Measurements from ENCODE around the gene MRPS27. TPM values are rescaled to one million over a fixed set of nuclear protein-coding genes. Genes with fewer than 3 reads are reported as not detected.

MRPS27 gene
- total and polyA plus RNA-seq, 2 of the 13 experiments (the other 11 are each of a cell fraction or from before 2014, with no cell fraction given), result 71.8 to 115 TPM

DNA sequence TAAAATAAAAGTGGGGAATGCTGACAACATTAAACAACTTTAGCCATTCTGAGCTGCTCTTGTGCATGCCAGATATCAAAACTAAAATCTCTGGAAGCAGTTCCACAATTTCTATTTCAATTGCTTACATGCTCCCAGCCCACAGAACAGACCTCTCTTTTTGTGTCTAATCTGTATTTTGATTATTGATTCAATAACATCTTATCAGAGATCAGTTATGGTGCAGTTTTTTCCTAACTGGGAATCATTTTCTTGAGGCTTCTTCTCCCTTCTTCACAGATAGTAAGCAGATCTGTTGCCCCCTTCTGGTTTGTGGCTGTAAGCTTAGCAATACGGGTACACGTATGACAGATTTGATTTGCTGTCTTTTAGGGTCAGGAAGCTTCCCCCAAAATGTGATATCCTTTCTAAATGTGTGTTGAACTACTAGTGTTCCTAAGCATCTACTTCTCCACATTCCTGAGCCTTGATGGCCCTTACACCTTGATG is 39.4 kb downstream of the MRPS27 start:
- Histone ChIP-seq H3K4me3 (replicated peaks in 1 of 3; ENCODE audit: insufficient read depth in 1 of 3, low read depth in 2 of 3, low read length in 3 of 3) (no peak overlapping the region), H3K4me1 (ENCODE audit: insufficient read depth, low read length) (peaks cover 35% of the 10 kb centered on the region), H3K27me3 (ENCODE audit: control insufficient read depth in 1 of 2, insufficient read depth in 2 of 2, low read length in 2 of 2) (no peaks in the 10 kb centered on the region), H3K9me3 (ENCODE audit: low read length) (no peaks in the 10 kb centered on the region), H3K4me2 (ENCODE audit: low read depth, low read length) (no peak overlapping the region), H4K20me1 (ENCODE audit: insufficient read depth, low read length) (no peaks in the 10 kb centered on the region), H2AFZ (ENCODE audit: low read length) (no peak overlapping the region), H3K9ac (ENCODE audit: insufficient read depth, low read depth, low read length) (no peak overlapping the region), H3K27ac (ENCODE audit: extremely low read length, insufficient read depth, low read length) (no peak overlapping the region), H3K79me2 (ENCODE audit: insufficient read depth, low read length) (peaks cover 8% of the 10 kb centered on the region), H3K36me3 (replicated peaks in 1 of 2; ENCODE audit: control insufficient read depth in 1 of 2, insufficient read depth in 2 of 2, low read length in 2 of 2) (peaks cover 2 to 16% of the 10 kb centered on the region in 2 experiments)
- WGBS (ENCODE audit: low lambda C conversion rate), result 93% methylated on average over 2 of the region's 2 CpGs
- CTCF ChIA-PET (ENCODE audit: low intra/inter-chr PET ratio, low total read pairs), result no interaction called here
- DNase-seq (ENCODE audit: low spot score) (no peak), FAIRE-seq (no peak), ATAC-seq (peak; percentile 38; the same call in 1 of the 3 replicates)
- POLR2A ChIA-PET, result interaction anchor here (0.7 kb wide), 1 partner anchor 27 kb away, joined by 5 read pairs; no protein-coding TSS in a partner anchor
- no peak for TF ChIP-seq POLR2A (IDR thresholded peaks at IDR 0.05; ENCODE audit: insufficient read depth in 1 of 2, low read depth in 2 of 2, low read length in 2 of 2)
- TF ChIP-seq, protein P1, sequence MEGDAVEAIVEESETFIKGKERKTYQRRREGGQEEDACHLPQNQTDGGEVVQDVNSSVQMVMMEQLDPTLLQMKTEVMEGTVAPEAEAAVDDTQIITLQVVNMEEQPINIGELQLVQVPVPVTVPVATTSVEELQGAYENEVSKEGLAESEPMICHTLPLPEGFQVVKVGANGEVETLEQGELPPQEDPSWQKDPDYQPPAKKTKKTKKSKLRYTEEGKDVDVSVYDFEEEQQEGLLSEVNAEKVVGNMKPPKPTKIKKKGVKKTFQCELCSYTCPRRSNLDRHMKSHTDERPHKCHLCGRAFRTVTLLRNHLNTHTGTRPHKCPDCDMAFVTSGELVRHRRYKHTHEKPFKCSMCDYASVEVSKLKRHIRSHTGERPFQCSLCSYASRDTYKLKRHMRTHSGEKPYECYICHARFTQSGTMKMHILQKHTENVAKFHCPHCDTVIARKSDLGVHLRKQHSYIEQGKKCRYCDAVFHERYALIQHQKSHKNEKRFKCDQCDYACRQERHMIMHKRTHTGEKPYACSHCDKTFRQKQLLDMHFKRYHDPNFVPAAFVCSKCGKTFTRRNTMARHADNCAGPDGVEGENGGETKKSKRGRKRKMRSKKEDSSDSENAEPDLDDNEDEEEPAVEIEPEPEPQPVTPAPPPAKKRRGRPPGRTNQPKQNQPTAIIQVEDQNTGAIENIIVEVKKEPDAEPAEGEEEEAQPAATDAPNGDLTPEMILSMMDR (CRISPR knock-in tag; IDR thresholded peaks at IDR 0.05), result peak; percentile 37; the same call in 1 of the 2 replicates
- no peak for TF ChIP-seq RBFOX2 (IDR thresholded peaks at IDR 0.05; ENCODE audit: low read depth, low read length)
- in situ Hi-C loops (cut with HindIII; ENCODE audit: extremely low pct_ligation_motif_present, low pct_unique_long_range_greater_than_20kb), result no loop called here
- BruUV-seq (replicated peaks), result no TSS peak
- intact Hi-C loops (cut with micrococcal nuclease; ENCODE audit: unreplicated experiment), result no loop called here

DNA sequence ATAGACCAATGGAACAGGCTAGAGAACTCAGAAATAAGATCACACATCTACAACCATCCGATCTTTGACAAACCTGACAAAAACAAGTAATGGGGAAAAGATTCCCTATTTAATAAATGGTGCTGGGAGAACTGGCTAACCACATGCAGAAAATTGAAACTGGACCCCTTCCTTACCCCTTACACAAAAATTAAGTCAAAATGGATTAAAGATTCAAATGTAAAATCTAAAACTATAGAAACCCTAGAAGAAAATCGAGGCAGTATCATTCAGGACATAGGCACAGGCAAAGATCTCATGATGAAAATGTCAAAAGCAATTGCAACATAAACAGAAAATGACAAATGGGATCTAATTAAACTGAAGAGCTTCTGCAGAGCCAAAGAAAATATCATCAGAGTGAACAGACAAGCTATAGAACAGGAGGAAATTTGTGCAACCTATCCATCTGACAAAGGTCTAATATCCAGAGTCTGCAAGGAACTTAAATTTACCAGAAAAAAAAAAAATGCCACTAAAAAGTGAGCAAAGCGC is 43.8 kb downstream of the MRPS27 start:
- H4K20me1 ChIP-seq (ENCODE audit: insufficient read depth, low read length), result no peaks in the 10 kb centered on the region
- no peak overlapping the region for H3K27ac ChIP-seq (ENCODE audit: extremely low read length, insufficient read depth, low read length)
- H3K4me1 ChIP-seq (ENCODE audit: insufficient read depth, low read length), result peaks cover under 1% of the 10 kb centered on the region; the same call in 1 of the 2 replicates
- peaks cover 18% of the 10 kb centered on the region for H3K79me2 ChIP-seq (ENCODE audit: insufficient read depth, low read length)
- H3K27me3 ChIP-seq (ENCODE audit: control insufficient read depth in 1 of 2, insufficient read depth in 2 of 2, low read length in 2 of 2), result no peaks in the 10 kb centered on the region
- FAIRE-seq (no peak), DNase-seq (ENCODE audit: low spot score) (no peak), ATAC-seq (no peak)
- 94% methylated on average over 3 of the region's 3 CpGs for WGBS (ENCODE audit: low lambda C conversion rate)
- no peak overlapping the region for H2AFZ ChIP-seq (ENCODE audit: low read length)
- no peak overlapping the region for H3K9ac ChIP-seq (ENCODE audit: insufficient read depth, low read depth, low read length)
- H3K4me3 ChIP-seq (replicated peaks in 1 of 3; ENCODE audit: insufficient read depth in 1 of 3, low read depth in 2 of 3, low read length in 3 of 3), result no peak overlapping the region
- in situ Hi-C loops (cut with HindIII; ENCODE audit: extremely low pct_ligation_motif_present, low pct_unique_long_range_greater_than_20kb) (no loop called here), intact Hi-C loops (cut with micrococcal nuclease; ENCODE audit: unreplicated experiment) (no loop called here)
- ChIA-PET POLR2A (no interaction called here), CTCF (ENCODE audit: low intra/inter-chr PET ratio, low total read pairs) (no interaction called here)
- no peaks in the 10 kb centered on the region for H3K9me3 ChIP-seq (ENCODE audit: low read length)
- no TSS peak for BruUV-seq (replicated peaks)
- no peak overlapping the region for H3K4me2 ChIP-seq (ENCODE audit: low read depth, low read length)
- peaks cover 0 to 30% of the 10 kb centered on the region in 2 experiments; a peak in 3 of 5 replicates for H3K36me3 ChIP-seq (replicated peaks in 1 of 2; ENCODE audit: control insufficient read depth in 1 of 2, insufficient read depth in 2 of 2, low read length in 2 of 2)
- TF ChIP-seq EED (CRISPR knock-in tag; IDR thresholded peaks at IDR 0.05), result no peak
- TF ChIP-seq, protein P2, sequence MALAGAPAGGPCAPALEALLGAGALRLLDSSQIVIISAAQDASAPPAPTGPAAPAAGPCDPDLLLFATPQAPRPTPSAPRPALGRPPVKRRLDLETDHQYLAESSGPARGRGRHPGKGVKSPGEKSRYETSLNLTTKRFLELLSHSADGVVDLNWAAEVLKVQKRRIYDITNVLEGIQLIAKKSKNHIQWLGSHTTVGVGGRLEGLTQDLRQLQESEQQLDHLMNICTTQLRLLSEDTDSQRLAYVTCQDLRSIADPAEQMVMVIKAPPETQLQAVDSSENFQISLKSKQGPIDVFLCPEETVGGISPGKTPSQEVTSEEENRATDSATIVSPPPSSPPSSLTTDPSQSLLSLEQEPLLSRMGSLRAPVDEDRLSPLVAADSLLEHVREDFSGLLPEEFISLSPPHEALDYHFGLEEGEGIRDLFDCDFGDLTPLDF (CRISPR knock-in tag; IDR thresholded peaks at IDR 0.05), result no peak
- TF ChIP-seq, protein P3, sequence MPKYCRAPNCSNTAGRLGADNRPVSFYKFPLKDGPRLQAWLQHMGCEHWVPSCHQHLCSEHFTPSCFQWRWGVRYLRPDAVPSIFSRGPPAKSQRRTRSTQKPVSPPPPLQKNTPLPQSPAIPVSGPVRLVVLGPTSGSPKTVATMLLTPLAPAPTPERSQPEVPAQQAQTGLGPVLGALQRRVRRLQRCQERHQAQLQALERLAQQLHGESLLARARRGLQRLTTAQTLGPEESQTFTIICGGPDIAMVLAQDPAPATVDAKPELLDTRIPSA (CRISPR knock-in tag; IDR thresholded peaks at IDR 0.05; ENCODE audit: borderline replicate concordance), result no peak
- TF ChIP-seq, protein P4, sequence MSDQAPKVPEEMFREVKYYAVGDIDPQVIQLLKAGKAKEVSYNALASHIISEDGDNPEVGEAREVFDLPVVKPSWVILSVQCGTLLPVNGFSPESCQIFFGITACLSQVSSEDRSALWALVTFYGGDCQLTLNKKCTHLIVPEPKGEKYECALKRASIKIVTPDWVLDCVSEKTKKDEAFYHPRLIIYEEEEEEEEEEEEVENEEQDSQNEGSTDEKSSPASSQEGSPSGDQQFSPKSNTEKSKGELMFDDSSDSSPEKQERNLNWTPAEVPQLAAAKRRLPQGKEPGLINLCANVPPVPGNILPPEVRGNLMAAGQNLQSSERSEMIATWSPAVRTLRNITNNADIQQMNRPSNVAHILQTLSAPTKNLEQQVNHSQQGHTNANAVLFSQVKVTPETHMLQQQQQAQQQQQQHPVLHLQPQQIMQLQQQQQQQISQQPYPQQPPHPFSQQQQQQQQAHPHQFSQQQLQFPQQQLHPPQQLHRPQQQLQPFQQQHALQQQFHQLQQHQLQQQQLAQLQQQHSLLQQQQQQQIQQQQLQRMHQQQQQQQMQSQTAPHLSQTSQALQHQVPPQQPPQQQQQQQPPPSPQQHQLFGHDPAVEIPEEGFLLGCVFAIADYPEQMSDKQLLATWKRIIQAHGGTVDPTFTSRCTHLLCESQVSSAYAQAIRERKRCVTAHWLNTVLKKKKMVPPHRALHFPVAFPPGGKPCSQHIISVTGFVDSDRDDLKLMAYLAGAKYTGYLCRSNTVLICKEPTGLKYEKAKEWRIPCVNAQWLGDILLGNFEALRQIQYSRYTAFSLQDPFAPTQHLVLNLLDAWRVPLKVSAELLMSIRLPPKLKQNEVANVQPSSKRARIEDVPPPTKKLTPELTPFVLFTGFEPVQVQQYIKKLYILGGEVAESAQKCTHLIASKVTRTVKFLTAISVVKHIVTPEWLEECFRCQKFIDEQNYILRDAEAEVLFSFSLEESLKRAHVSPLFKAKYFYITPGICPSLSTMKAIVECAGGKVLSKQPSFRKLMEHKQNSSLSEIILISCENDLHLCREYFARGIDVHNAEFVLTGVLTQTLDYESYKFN (CRISPR knock-in tag; conservative IDR thresholded peaks at IDR 0.05), result no peak
- no peak for TF ChIP-seq U2AF1 (optimal IDR thresholded peaks at IDR 0.05; ENCODE audit: low read depth, low read length)
- TF ChIP-seq MAFG (CRISPR knock-in tag; IDR thresholded peaks at IDR 0.05), result no peak
- TF ChIP-seq ZBTB3 (CRISPR knock-in tag; IDR thresholded peaks at IDR 0.05; ENCODE audit: borderline replicate concordance, low read depth), result no peak

Data from HepG2 (cell line).